ENCODE results near the gene FOXN4.

The FOXN4 gene

GRCh38 chr12:109263439-109263838 lies 45.6 kb downstream of the FOXN4 start:
- CTCF ChIA-PET: interaction anchor here (0.6 to 4.4 kb wide), 14 partner anchors 10 to 705 kb away, joined by 3 to 23 read pairs (median 6); no protein-coding TSS in a partner anchor
- DNase-seq (ENCODE audit: low read depth, low spot score): no peak
- POLR2A ChIA-PET: no interaction called here
- H3K4me3 ChIP-seq (ENCODE audit: low read depth, low read length): no peak overlapping the region
- no peak for TF ChIP-seq CTCF (IDR thresholded peaks at IDR 0.05; ENCODE audit: insufficient read depth, low read length, missing control alignments)

GRCh38 chr12:109261939-109262338 lies 47.1 kb downstream of the FOXN4 start:
- no peak for DNase-seq (ENCODE audit: low read depth, low spot score)
- H3K4me3 ChIP-seq (ENCODE audit: low read depth, low read length): no peak overlapping the region
- no peak for TF ChIP-seq CTCF (IDR thresholded peaks at IDR 0.05; ENCODE audit: insufficient read depth, low read length, missing control alignments)
- POLR2A ChIA-PET: no interaction called here
- CTCF ChIA-PET: interaction anchor here (0.6 to 4.4 kb wide), 7 partner anchors 8 to 150 kb away, joined by 3 to 23 read pairs (median 6); no protein-coding TSS in a partner anchor

- H3K4me3 ChIP-seq (ENCODE audit: low read depth, low read length): no peak overlapping the region
- CTCF ChIA-PET: interaction anchor here (0.6 to 4.4 kb wide), 2 partner anchors 7 to 87 kb away, joined by 3 to 23 read pairs; no protein-coding TSS in a partner anchor
- DNase-seq (ENCODE audit: low read depth, low spot score): no peak
- POLR2A ChIA-PET: no interaction called here
- no peak for TF ChIP-seq CTCF (IDR thresholded peaks at IDR 0.05; ENCODE audit: insufficient read depth, low read length, missing control alignments)
Measured at GRCh38 chr12:109261087-109261486, 48.0 kb downstream of the FOXN4 start.

DNA sequence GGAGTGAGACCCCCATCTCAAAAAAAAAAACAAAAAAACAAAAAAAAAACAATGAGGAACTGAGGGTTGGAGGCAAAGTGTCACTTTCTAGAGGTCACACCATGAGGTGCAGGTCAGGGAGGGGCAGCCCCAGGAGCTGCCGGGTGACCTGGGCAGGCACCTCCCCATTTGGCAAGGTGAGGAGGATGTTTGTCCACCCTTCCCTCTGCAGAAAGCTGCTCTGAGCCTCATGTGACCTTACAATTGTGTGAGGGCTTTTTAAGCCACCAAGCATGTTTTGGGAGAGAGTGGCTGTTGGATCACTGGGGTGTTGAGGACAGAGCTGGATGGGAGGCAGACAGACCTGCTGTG lies 49.6 kb downstream of the FOXN4 start:
- DNase-seq (ENCODE audit: low read depth, low spot score): no peak
- no peak for TF ChIP-seq CTCF (IDR thresholded peaks at IDR 0.05; ENCODE audit: insufficient read depth, low read length, missing control alignments)
- H3K4me3 ChIP-seq (ENCODE audit: low read depth, low read length): no peak overlapping the region
- ChIA-PET CTCF (interaction anchor here (0.7 to 1.2 kb wide), 2 partner anchors 13 to 126 kb away, joined by 3 read pairs; no protein-coding TSS in a partner anchor), POLR2A (no interaction called here)

- no peak for TF ChIP-seq CTCF (IDR thresholded peaks at IDR 0.05; ENCODE audit: insufficient read depth, low read length, missing control alignments)
- ChIA-PET POLR2A (no interaction called here), CTCF (interaction anchor here (0.7 kb wide), 1 partner anchor 12 kb away, joined by 3 read pairs; no protein-coding TSS in a partner anchor)
- no peak for DNase-seq (ENCODE audit: low read depth, low spot score)
- H3K4me3 ChIP-seq (ENCODE audit: low read depth, low read length): no peak overlapping the region
Measured at GRCh38 chr12:109258607-109259544, 50.2 kb downstream of the FOXN4 start.

DNA sequence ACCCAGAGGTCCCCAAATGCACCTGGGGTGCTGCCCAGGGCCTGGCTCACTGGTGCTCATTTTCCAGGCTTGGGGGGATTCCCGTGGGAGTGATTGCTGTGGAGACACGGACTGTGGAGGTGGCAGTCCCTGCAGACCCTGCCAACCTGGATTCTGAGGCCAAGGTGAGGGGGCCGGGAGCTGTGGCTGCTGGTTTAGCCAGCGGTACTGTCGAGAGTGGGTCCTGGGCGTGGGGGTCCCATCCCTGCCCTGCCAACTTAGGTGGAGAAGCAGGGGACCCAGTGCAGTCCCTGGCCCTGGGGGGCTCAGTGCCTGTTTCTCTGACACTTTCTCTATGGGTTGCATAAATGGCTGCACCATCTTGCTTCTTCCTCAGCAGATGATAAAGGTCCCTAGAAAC lies 50.9 kb downstream of the FOXN4 start:
- no peak for TF ChIP-seq CTCF (IDR thresholded peaks at IDR 0.05; ENCODE audit: insufficient read depth, low read length, missing control alignments)
- CTCF ChIA-PET: no interaction called here

More for the DNA sequence above, 50.9 kb downstream of the FOXN4 start:
- no peak overlapping the region for H3K4me3 ChIP-seq (ENCODE audit: low read depth, low read length)
- POLR2A ChIA-PET: no interaction called here
- no peak for DNase-seq (ENCODE audit: low read depth, low spot score)

Data from AG04449 (cell line).